Heart left ventricle (tissue), 13 donors: Measurements from ENCODE around the gene ATP1B2.

ENCODE experiments used
- CTCF ChIP-seq, 12 donors: fragments of 200-600 bp; sonication (generic) in 4 of 12; IDR thresholded peaks; one replicate each; pipeline versions ENCODE4 v1.5.0 to v1.8.0; 2018 to 2022; ENCODE audit warnings: antibody characterized with exemption in 12 of 12, mild to moderate bottlenecking in 5 of 12
- POLR2A ChIP-seq, 2 donors: fragments of 450-650 bp; IDR thresholded peaks; one replicate each; pipeline ENCODE4 v1.6.1; 2017; ENCODE audit warnings: antibody characterized with exemption in 2 of 2, mild to moderate bottlenecking in 2 of 2, moderate library complexity in 2 of 2
- donor health status: ischemic (EF 13 %, LVEDD 7.1; RV severe dilation, severe dysfunction).
- donor health status: DM: no; HTN: yes; CAD: no.
- donor health status: DM: no; HTN: no; CAD: no.
- donor health status: ischemic (EF 25% LVEDD 6.9; RV normal size, moderate dysfunction).
- donor health status: ischemic (EF 25% LVEDD 5.7; RV mildly dilated, moderate dysfunction).
- donor health status: ischemic (EF 35%, LVEDD 5.7; RV mildly dilated, moderate dysfunction).
- donor health status: nonischemic (EF 11% LVEDD 7.7; RV severe dilation, severe dysfunction).
- donor health status: DM: yes; HTN: yes; CAD: no.
- donor health status: PGD.
- donor health status: ischemic (EF 29% LVEDD 5.4; RV normal size, mild dysfunction).
- donor health status: nonischemic (EF 23%, LVEDD 6.1; RV moderate dilation, normal function).

GRCh38 chr17:7677388-7678067, 26.8 kb downstream of the ATP1B2 start:
- TF ChIP-seq POLR2A (IDR thresholded peaks at IDR 0.05) (no peak), CTCF (IDR thresholded peaks at IDR 0.05) (no peak)
